Tibial nerve (tissue), 4 donors: ENCODE data around the gene THRAP3. TPM values are rescaled to one million over a fixed set of nuclear protein-coding genes. Genes with fewer than 3 reads are reported as not detected.
A peak's percentile ranks its signal among the peaks of the same experiment; 100 is the strongest.

Experiments
- DNase-seq, 2 donors: peaks; one replicate each; pipeline ENCODE4 v3.0.0-alpha.2; 2019; ENCODE audit warnings: low spot score in 2 of 2
- H3K27ac ChIP-seq, 4 donors: fragments of 200-600 bp; sonication (generic) in 3 of 4; one replicate each; pipeline ENCODE4 v1.5.1; 2017 to 2019; ENCODE audit warnings: mild to moderate bottlenecking in 1 of 4
- H3K27me3 ChIP-seq, 2 donors: fragments of 200-600 bp; sonication (generic) in 1 of 2; one replicate each; pipeline versions ENCODE4 v1.5.1 to v1.6.0; 2017 to 2019
- H3K36me3 ChIP-seq, 3 donors: fragments of 200-600 bp; sonication (generic); one replicate each; pipeline ENCODE4 v1.5.1; 2018 to 2019
- H3K4me1 ChIP-seq, 4 donors: fragments of 200-600 bp; sonication (generic) in 3 of 4; one replicate each; pipeline ENCODE4 v1.5.1; 2017 to 2019
- H3K4me3 ChIP-seq, 4 donors: fragments of 200-600 bp; sonication (generic) in 3 of 4; one replicate each; pipeline ENCODE4 v1.5.1; 2017 to 2019; ENCODE audit warnings: mild to moderate bottlenecking in 1 of 4, moderate library complexity in 1 of 4
- H3K9me3 ChIP-seq, 4 donors: fragments of 200-600 bp; sonication (generic) in 3 of 4; one replicate each; pipeline ENCODE4 v1.5.1; 2017 to 2019
- CTCF ChIP-seq, 5 experiments: fragments of 200-600 bp in 3 of 5; fragments of 450-650 bp in 2 of 5; sonication (generic) in 3 of 5; IDR thresholded peaks; one replicate each; pipeline ENCODE4 v1.5.1; 2016 to 2019; ENCODE audit warnings: antibody characterized with exemption in 5 of 5, mild to moderate bottlenecking in 3 of 5, moderate library complexity in 2 of 5
- EP300 ChIP-seq, 2 donors: sonication (generic); formaldehyde crosslinking; IDR thresholded peaks; one replicate each; pipeline ENCODE4 v1.6.1; 2017; ENCODE audit warnings: antibody characterized with exemption in 2 of 2, mild to moderate bottlenecking in 1 of 2
- POLR2A ChIP-seq, 2 donors: fragments of 450-650 bp; IDR thresholded peaks; one replicate each; pipeline ENCODE4 v1.6.1; 2017; ENCODE audit warnings: antibody characterized with exemption in 2 of 2, mild to moderate bottlenecking in 2 of 2, moderate library complexity in 2 of 2
- WGBS, 2 donors: methylation state at CpG; one replicate each; pipeline ENCODE4 v1.1.5; 2018; 5-methylcytosine and 5-hydroxymethylcytosine counted together
- total RNA-seq, 4 donors: library from RNA; depleted of rRNA; stranded (reverse); fragments of >200 nt; gene quantifications; one replicate each; pipeline ENCODE4 v1.1.0, GENCODE V29; 2016

THRAP3 gene
- total RNA-seq, 4 donors from 2014 or later: 89.2 to 114 (median 97.0) TPM

- peak overlapping the region in 2 of 4 donors; percentile 28 to 51 for H3K27ac ChIP-seq
- peaks cover 0 to 41% (median 3%) of the 10 kb centered on the region in 4 donors for H3K4me1 ChIP-seq
- no peaks in the 10 kb centered on the region for H3K9me3 ChIP-seq
- DNase-seq: peak; percentile 23
- H3K36me3 ChIP-seq: no peaks in the 10 kb centered on the region
- 28 to 49% methylated on average over 6 of the region's 6 CpGs for WGBS, 2 donors
- H3K27me3 ChIP-seq: no peaks in the 10 kb centered on the region
- H3K4me3 ChIP-seq: no peak overlapping the region
- TF ChIP-seq EP300 (IDR thresholded peaks at IDR 0.05) (peak in 1 of 2 donors; percentile 18), POLR2A (IDR thresholded peaks at IDR 0.05) (no peak)
These were observed 16.9 kb upstream of the THRAP3 start for GRCh38 chr1:36207339-36207738.

- DNase-seq: peak in 1 of 2 donors; percentile 52
- WGBS, 2 donors: 75% methylated on average over 6 of the region's 6 CpGs
- H3K27ac ChIP-seq: peak overlapping the region in 1 of 4 donors; percentile 20
These were observed 15.1 kb upstream of the THRAP3 start for GRCh38 chr1:36208978-36209703.

GRCh38 chr1:36211307-36211706 lies 12.9 kb upstream of the THRAP3 start:
- no peak for DNase-seq
- TF ChIP-seq EP300 (IDR thresholded peaks at IDR 0.05): no peak
- TF ChIP-seq CTCF (IDR thresholded peaks at IDR 0.05): no peak
- no peak for TF ChIP-seq POLR2A (IDR thresholded peaks at IDR 0.05)
- H3K27me3 ChIP-seq: no peaks in the 10 kb centered on the region
- WGBS, 2 donors: 93 to 96% methylated on average over 3 of the region's 3 CpGs
- no peaks in the 10 kb centered on the region for H3K36me3 ChIP-seq
- no peak overlapping the region for H3K27ac ChIP-seq
- H3K9me3 ChIP-seq: no peaks in the 10 kb centered on the region
- peaks cover 0 to 16% (median 0%) of the 10 kb centered on the region in 4 donors for H3K4me1 ChIP-seq
- no peak overlapping the region for H3K4me3 ChIP-seq

More at GRCh38 chr1:36208978-36209703, 15.1 kb upstream of the THRAP3 start:
- no peaks in the 10 kb centered on the region for H3K36me3 ChIP-seq
- no peak overlapping the region for H3K4me3 ChIP-seq
- H3K9me3 ChIP-seq: no peaks in the 10 kb centered on the region
- H3K4me1 ChIP-seq: peaks cover 0 to 32% (median 3%) of the 10 kb centered on the region in 4 donors
- no peaks in the 10 kb centered on the region for H3K27me3 ChIP-seq
- TF ChIP-seq CTCF (IDR thresholded peaks at IDR 0.05) (no peak), POLR2A (IDR thresholded peaks at IDR 0.05) (no peak), EP300 (IDR thresholded peaks at IDR 0.05) (peak in 1 of 2 donors; percentile 74)

- Histone ChIP-seq H3K27ac (no peak overlapping the region), H3K4me1 (peaks cover 0 to 11% (median 0%) of the 10 kb centered on the region in 4 donors), H3K27me3 (no peaks in the 10 kb centered on the region), H3K9me3 (no peaks in the 10 kb centered on the region), H3K4me3 (no peak overlapping the region), H3K36me3 (no peaks in the 10 kb centered on the region)
- whole genome bisulfite sequencing, 2 donors: 77 to 81% methylated on average over 2 of the region's 2 CpGs
- DNase-seq: no peak
- TF ChIP-seq POLR2A (IDR thresholded peaks at IDR 0.05): no peak
- no peak for TF ChIP-seq CTCF (IDR thresholded peaks at IDR 0.05)
- TF ChIP-seq EP300 (IDR thresholded peaks at IDR 0.05): no peak
These were observed 12.4 kb upstream of the THRAP3 start for GRCh38 chr1:36211841-36212240.

- H3K27ac ChIP-seq: no peak overlapping the region
- no peak for TF ChIP-seq CTCF (IDR thresholded peaks at IDR 0.05)
- TF ChIP-seq EP300 (IDR thresholded peaks at IDR 0.05): no peak
- TF ChIP-seq POLR2A (IDR thresholded peaks at IDR 0.05): no peak
- H3K9me3 ChIP-seq: no peaks in the 10 kb centered on the region
- no peak overlapping the region for H3K4me3 ChIP-seq
- WGBS, 2 donors: 72 to 76% methylated on average over 2 of the region's 2 CpGs
- no peak for DNase-seq
- H3K4me1 ChIP-seq: peaks cover 0 to 4% (median 0%) of the 10 kb centered on the region in 4 donors
- no peaks in the 10 kb centered on the region for H3K27me3 ChIP-seq
- H3K36me3 ChIP-seq: no peaks in the 10 kb centered on the region
These were observed 11.5 kb upstream of the THRAP3 start for GRCh38 chr1:36212782-36213181.
